ENCODE data around the gene EHD2. TPM values are rescaled to one million over a fixed set of nuclear protein-coding genes. Genes with fewer than 3 reads are reported as not detected.

Gene EHD2
- total RNA-seq, 2 donors from 2014 or later = 0.35 to 8.2 TPM

Other genes starting within 250 kb of the EHD2 start
- gene SLC8A2, start 241.5 kb upstream of the EHD2 start, total RNA-seq = under 1 TPM; 0.06 to 0.50 TPM
- 10 to 100 TPM; 12.9 to 17.7 TPM for gene KPTN, start 229.2 kb upstream of the EHD2 start, total RNA-seq
- 10 to 100 TPM; 33.7 to 72.4 TPM for gene NAPA, start 198.4 kb upstream of the EHD2 start, total RNA-seq
- under 1 TPM; 0.04 to 0.98 TPM for gene ZNF541, start 140.3 kb upstream of the EHD2 start, total RNA-seq
- 10 to 100 TPM; 10.3 to 12.2 TPM for gene BICRA, start 104.3 kb upstream of the EHD2 start, total RNA-seq
- 100 to 1,000 TPM; 274 to 467 TPM for gene NOP53, start 32.1 kb downstream of the EHD2 start, total RNA-seq
- gene SELENOW, start 65.3 kb downstream of the EHD2 start, total RNA-seq = 100 to 1,000 TPM; 126 to 127 TPM
- gene TPRX1, start 91.1 kb downstream of the EHD2 start, total RNA-seq = not detected
- gene CRX, start 108.5 kb downstream of the EHD2 start, total RNA-seq = under 1 TPM in 1 of 2 donors, not detected in 1; 0.16 TPM
- not detected for gene TPRX2, start 145.8 kb downstream of the EHD2 start, total RNA-seq
- not detected for gene SULT2A1, start 172.9 kb downstream of the EHD2 start, total RNA-seq

All from activated T-helper 17 cell treated with anti-CD3 and anti-CD28 coated beads, Interleukin-2, amount 50 U/mL, for 72 hours (primary cell).